Neutrophil (primary cell): ENCODE results near the gene SETDB2.

Experiments
- H3K27ac ChIP-seq: fragments of 200-600 bp; sonication (generic); 2 replicates; pipeline ENCODE4 v1.5.1; 2016; ENCODE audit warnings: mild to moderate bottlenecking, moderate library complexity
- H3K27me3 ChIP-seq: fragments of 200-600 bp; sonication (generic); 2 replicates; pipeline ENCODE4 v1.6.0; 2016; ENCODE audit warnings: mild to moderate bottlenecking
- H3K36me3 ChIP-seq: fragments of 200-600 bp; sonication (generic); 2 replicates; pipeline ENCODE4 v1.5.1; 2017
- H3K4me1 ChIP-seq, 2 experiments: fragments of 200-600 bp in 1 of 2; sonication (generic) in 1 of 2; 1 replicate in 1 of 2; 2 replicates in 1 of 2; pipeline versions ENCODE4 v1.5.1 to v1.6.1; 2013 to 2016; ENCODE audit warnings: low read depth in 1 of 2, low read length in 1 of 2, mild to moderate bottlenecking in 1 of 2, moderate library complexity in 1 of 2; ENCODE audit not compliant: control insufficient read depth in 1 of 2, insufficient read depth in 1 of 2
- H3K4me3 ChIP-seq, 2 experiments: fragments of 200-600 bp in 1 of 2; sonication (generic) in 1 of 2; 1 replicate in 1 of 2; 2 replicates in 1 of 2; pipeline ENCODE4 v1.5.1; 2013 to 2016; ENCODE audit warnings: low read depth in 1 of 2, low read length in 1 of 2, mild to moderate bottlenecking in 1 of 2, moderate library complexity in 1 of 2
- H3K9me3 ChIP-seq: fragments of 200-600 bp; sonication (generic); 2 replicates; pipeline ENCODE4 v1.5.1; 2016
- CTCF ChIP-seq: fragments of 200-600 bp; sonication (generic); IDR thresholded peaks from 2 replicates; pipeline ENCODE4 v1.5.1; 2016; ENCODE audit warnings: antibody characterized with exemption

SETDB2 gene

GRCh38 chr13:49543656-49544055 lies 99.6 kb downstream of the SETDB2 start:
- Histone ChIP-seq H3K4me3 (no peak overlapping the region), H3K27me3 (no peaks in the 10 kb centered on the region), H3K36me3 (peaks cover 29% of the 10 kb centered on the region), H3K9me3 (no peaks in the 10 kb centered on the region), H3K4me1 (peaks cover 0 to 6% of the 10 kb centered on the region in 2 experiments), H3K27ac (no peak overlapping the region)
- no peak for TF ChIP-seq CTCF
